IMR-90 (cell line): ENCODE results near the gene PPDPF. TPM values are rescaled to one million over a fixed set of nuclear protein-coding genes. Genes with fewer than 3 reads are reported as not detected.

ENCODE experiments used
- ATAC-seq: fragments of 200-7000 bp; cut with Tn5 transposase; 2 replicates; pipeline ENCODE4 v1.9.1; 2020; ENCODE audit warnings: low read depth, mild to moderate bottlenecking, moderate library complexity
- BruUV-seq: library from RNA; stranded (reverse); fragments of 400-500 nt; replicated peaks from 2 replicates; lab custom pipeline; 2021; lab: Mats Ljungman, UMichigan
- CTCF ChIA-PET: fragments of 300-600 bp; formaldehyde crosslinking; extraction: SDS; loops from one replicate; lab custom pipeline; 2021; ENCODE audit warnings: antibody characterized with exemption; lab: Yijun Ruan, JAX
- POLR2A ChIA-PET: fragments of 300-600 bp; sonication (Branson Sonifier 250); formaldehyde crosslinking; loops from one replicate; lab custom pipeline; 2022; ENCODE audit warnings: antibody characterized with exemption; ENCODE audit not compliant: unreplicated experiment; lab: Charles Lee
- DNase-seq: peaks from one replicate; pipeline ENCODE4 v3.0.0; 2013
- H2AFZ ChIP-seq: replicated peaks from 2 replicates; pipeline ENCODE3; 2013; ENCODE audit warnings: low read length, mild to moderate bottlenecking; ENCODE audit not compliant: poor library complexity
- H2AK5ac ChIP-seq: 2 replicates; pipeline ENCODE4 v1.6.1; 2013; ENCODE audit warnings: low read depth, low read length, inconsistent platforms
- H2AK9ac ChIP-seq: replicated peaks from 2 replicates; pipeline ENCODE3; 2013; ENCODE audit warnings: mild to moderate bottlenecking, low read depth, low read length, moderate library complexity; ENCODE audit not compliant: poor library complexity
- H2BK120ac ChIP-seq: 2 replicates; pipeline ENCODE4 v1.6.1; 2013; ENCODE audit warnings: low read depth, low read length, inconsistent platforms
- H2BK15ac ChIP-seq: 3 replicates; pipeline ENCODE4 v1.6.1; 2013; ENCODE audit warnings: low read depth, low read length, inconsistent platforms
- H2BK20ac ChIP-seq: 2 replicates; pipeline ENCODE4 v1.6.1; 2013; ENCODE audit warnings: low read depth, mild to moderate bottlenecking, inconsistent platforms, low read length, moderate library complexity
- H2BK5ac ChIP-seq: 2 replicates; pipeline ENCODE4 v1.6.1; 2013; ENCODE audit warnings: mild to moderate bottlenecking, low read depth, low read length, inconsistent platforms; ENCODE audit not compliant: poor library complexity, severe bottlenecking
- H3K14ac ChIP-seq: replicated peaks from 2 replicates; pipeline ENCODE4 v1.6.1; 2013; ENCODE audit warnings: low read depth, low read length, inconsistent platforms
- H3K18ac ChIP-seq: 2 replicates; pipeline ENCODE4 v1.6.1; 2013; ENCODE audit warnings: low read depth, low read length, control low read depth
- H3K23ac ChIP-seq: 2 replicates; pipeline ENCODE4 v1.6.1; 2013; ENCODE audit warnings: low read depth, low read length, inconsistent platforms
- H3K27ac ChIP-seq: 2 replicates; pipeline ENCODE4 v1.5.1; 2013; ENCODE audit warnings: mild to moderate bottlenecking, control low read depth, low read length; ENCODE audit not compliant: insufficient read depth
- H3K27me3 ChIP-seq: 2 replicates; pipeline ENCODE4 v1.6.1; 2013; ENCODE audit warnings: low read length; ENCODE audit not compliant: control insufficient read depth, insufficient read depth
- H3K36me3 ChIP-seq: 2 replicates; pipeline ENCODE4 v1.6.1; 2013; ENCODE audit warnings: low read length, mixed read lengths; ENCODE audit not compliant: control insufficient read depth, insufficient read depth
- H3K4ac ChIP-seq: 2 replicates; pipeline ENCODE4 v1.6.1; 2013; ENCODE audit warnings: low read depth, low read length, inconsistent platforms
- H3K4me1 ChIP-seq: 2 replicates; pipeline ENCODE4 v1.6.1; 2013; ENCODE audit warnings: low read length, mixed read lengths; ENCODE audit not compliant: control insufficient read depth, insufficient read depth
- H3K4me2 ChIP-seq: 2 replicates; pipeline ENCODE4 v1.6.1; 2013; ENCODE audit warnings: low read depth, mild to moderate bottlenecking, control low read depth, low read length, moderate library complexity
- H3K4me3 ChIP-seq: 2 replicates; pipeline ENCODE4 v1.5.1; 2013; ENCODE audit warnings: low read depth, mild to moderate bottlenecking, control low read depth, low read length, moderate library complexity; ENCODE audit not compliant: insufficient read depth
- H3K56ac ChIP-seq: 2 replicates; pipeline ENCODE4 v1.6.1; 2013; ENCODE audit warnings: low read length, inconsistent platforms; ENCODE audit not compliant: insufficient read depth; ENCODE audit errors: extremely low read depth
- H3K79me1 ChIP-seq, 2 experiments: 2 replicates each; pipeline ENCODE4 v1.6.1; 2013; ENCODE audit warnings: low read length in 2 of 2, inconsistent platforms in 1 of 2, low read depth in 1 of 2
- H3K9ac ChIP-seq: 2 replicates; pipeline ENCODE4 v1.6.1; 2013; ENCODE audit warnings: low read depth, low read length, control low read depth
- H3K9me1 ChIP-seq: 2 replicates; pipeline ENCODE4 v1.6.1; 2013; ENCODE audit warnings: low read length, inconsistent platforms; ENCODE audit not compliant: insufficient read depth
- H3K9me3 ChIP-seq: 2 replicates; pipeline ENCODE4 v1.6.1; 2013; ENCODE audit warnings: low read length; ENCODE audit not compliant: control insufficient read depth, insufficient read depth
- H4K20me1 ChIP-seq: 2 replicates; pipeline ENCODE4 v1.6.1; 2013; ENCODE audit warnings: low read length, inconsistent platforms; ENCODE audit not compliant: insufficient read depth
- H4K5ac ChIP-seq: 2 replicates; pipeline ENCODE4 v1.6.1; 2013; ENCODE audit warnings: mild to moderate bottlenecking, low read depth, low read length, control low read depth
- H4K8ac ChIP-seq, 2 experiments: 2 replicates each; pipeline ENCODE4 v1.6.1; 2013; ENCODE audit warnings: low read depth in 2 of 2, low read length in 2 of 2, control low read depth in 1 of 2, inconsistent platforms in 1 of 2
- H4K91ac ChIP-seq: 2 replicates; pipeline ENCODE4 v1.6.1; 2013; ENCODE audit warnings: low read depth, low read length, inconsistent platforms; ENCODE audit not compliant: insufficient read depth
- CHD1 ChIP-seq: IDR thresholded peaks from 2 replicates; pipeline ENCODE4 v1.6.1; 2012; ENCODE audit warnings: low read depth, low read length, improper control_type of control experiment
- FOS ChIP-seq: fragments of 150-350 bp; IDR thresholded peaks from 2 replicates; pipeline ENCODE4 v1.6.1; 2016; ENCODE audit warnings: low read depth, low read length
- MAZ ChIP-seq: IDR thresholded peaks from 2 replicates; pipeline ENCODE4 v1.6.1; 2012; ENCODE audit warnings: low read depth, mild to moderate bottlenecking, low read length, improper control_type of control experiment, moderate library complexity, borderline replicate concordance
- MXI1 ChIP-seq: IDR thresholded peaks from 2 replicates; pipeline ENCODE4 v1.6.1; 2012; ENCODE audit warnings: low read depth, mild to moderate bottlenecking, low read length, moderate library complexity, borderline replicate concordance
- NFE2L2 ChIP-seq: fragments of 150-350 bp; IDR thresholded peaks from 2 replicates; pipeline ENCODE4 v1.6.1; 2016; ENCODE audit warnings: low read depth, mild to moderate bottlenecking, low read length
- RAD21 ChIP-seq: IDR thresholded peaks from 2 replicates; pipeline ENCODE4 v1.6.1; 2012; ENCODE audit warnings: low read length, improper control_type of control experiment
- WGBS, 2 experiments: methylation state at CpG; one replicate each; pipeline versions ENCODE4 v1.1.5 to v1.1.7; 2013; ENCODE audit warnings: missing lambda C conversion rate in 2 of 2; ENCODE audit not compliant: insufficient read length in 1 of 2; ENCODE audit errors: extremely low coverage in 2 of 2; 5-methylcytosine and 5-hydroxymethylcytosine counted together
- dilution Hi-C: fragments of 300-500 bp; cut with HindIII; formaldehyde crosslinking; loops from one replicate; pipeline ENCODE4 v1.14.3; 2018; ENCODE audit warnings: low sequenced_read_pairs; ENCODE audit not compliant: unreplicated experiment
- in situ Hi-C: fragments of 300-500 bp; cut with MboI; formaldehyde crosslinking; loops from 3 replicates; pipeline ENCODE4 v1.14.3; 2019; ENCODE audit warnings: low sequenced_read_pairs, inconsistent platforms, mixed read lengths
- intact Hi-C: fragments of 100-400 bp; cut with micrococcal nuclease; formaldehyde crosslinking; loops from 2 replicates; pipeline ENCODE4 v1.10.0; 2022
- polyA plus RNA-seq, 3 experiments: library from polyadenylated mRNA; depleted of rRNA; stranded (reverse); fragments of >200 nt; gene quantifications; 2 replicates each; pipeline ENCODE4 v1.2.3, GENCODE V29; 2012; ENCODE audit warnings: low replicate concordance in 1 of 3
- total RNA-seq: library from RNA; depleted of rRNA; stranded (reverse); fragments of >200 nt; gene quantifications from 2 replicates; pipeline ENCODE4 v1.2.3, GENCODE V29; 2012

PPDPF gene
- total and polyA plus RNA-seq, 2 of the 4 experiments (the other 2 are of a cell fraction): 12.9 to 171 TPM

DNA sequence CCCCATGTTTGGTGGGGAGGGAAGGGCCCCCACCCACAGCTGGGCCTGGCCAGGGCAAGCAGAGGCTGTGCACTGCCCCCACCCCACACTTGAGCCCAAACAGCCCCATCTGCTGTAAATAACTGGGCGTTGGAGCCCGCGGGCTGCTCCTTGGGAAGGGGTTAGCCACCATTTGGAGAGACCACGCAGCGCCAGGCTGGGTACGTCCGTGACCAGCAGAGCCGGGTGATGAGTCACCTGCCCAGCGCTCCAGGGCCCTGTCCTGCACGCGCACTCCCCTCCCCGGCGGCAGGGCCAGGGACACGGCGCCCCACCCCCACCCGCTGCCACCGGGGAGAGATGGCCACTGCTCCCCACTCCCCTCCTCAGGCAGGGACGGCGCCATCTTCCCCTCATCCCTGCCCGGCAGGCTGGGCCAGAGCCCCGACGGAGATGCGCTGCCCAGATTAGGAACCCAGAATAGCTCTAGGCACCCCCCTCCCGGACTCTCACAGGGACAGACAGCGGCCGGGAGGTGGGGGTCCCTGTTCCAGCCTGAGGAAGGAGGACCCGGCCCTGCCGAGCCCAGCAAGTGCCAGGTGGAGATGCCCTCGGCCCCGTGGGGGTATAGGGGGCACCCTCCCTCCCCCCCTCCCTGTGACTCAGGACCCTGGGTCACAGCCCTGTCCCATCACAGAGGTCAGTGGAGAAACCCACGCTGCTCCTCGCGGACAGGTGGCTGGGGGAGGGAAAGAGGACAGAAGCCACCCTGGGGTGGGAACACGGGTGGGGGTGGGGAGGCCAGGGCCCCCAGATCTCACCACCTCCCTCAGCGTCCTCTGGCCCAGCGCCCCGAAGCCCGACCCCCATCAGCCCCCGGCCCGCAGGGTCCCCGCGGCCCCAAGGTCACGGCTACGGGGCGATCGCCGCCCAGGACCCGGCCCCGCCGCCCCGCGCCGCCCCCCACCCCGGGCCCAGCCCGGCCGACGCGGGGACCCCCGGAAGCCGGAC lies 22.3 kb upstream of the PPDPF start:
- ATAC-seq (peak; percentile 46), DNase-seq (peak; percentile 36)
- no peak overlapping the region for H2BK20ac ChIP-seq
- no peak overlapping the region; the same call in 1 of the 2 replicates for H3K4me2 ChIP-seq
- WGBS, 2 experiments: 5% methylated on average over 13 of the region's 60 CpGs; no CpG with 5 or more reads in 1 of the 2 experiments
- BruUV-seq: no TSS peak
- peak overlapping the region; percentile 39 for H2AK9ac ChIP-seq
- H3K4me3 ChIP-seq: peak overlapping the region; percentile 17; the same call in 1 of the 2 replicates
- in situ Hi-C loops (no loop called here), dilution Hi-C loops (no loop called here), intact Hi-C loops (no loop called here)
- H3K36me3 ChIP-seq: no peaks in the 10 kb centered on the region
- H3K56ac ChIP-seq: no peak overlapping the region
- no peak overlapping the region for H3K4ac ChIP-seq
- no peaks in the 10 kb centered on the region for H3K79me1 ChIP-seq
- ChIA-PET CTCF (no interaction called here), POLR2A (no interaction called here)
- TF ChIP-seq FOS: peak; percentile 37; the same call in 1 of the 2 replicates
- TF ChIP-seq MAZ: peak; percentile 24; the same call in 1 of the 2 replicates
- no peak for TF ChIP-seq MXI1
- no peak for TF ChIP-seq NFE2L2
- TF ChIP-seq CHD1: no peak
- TF ChIP-seq RAD21: no peak
- no peak overlapping the region for H2BK15ac ChIP-seq
- H4K91ac ChIP-seq: no peak overlapping the region
- H3K9ac ChIP-seq: no peak overlapping the region
- no peak overlapping the region for H2BK120ac ChIP-seq
- H4K20me1 ChIP-seq: peaks cover 4% of the 10 kb centered on the region
- H2AK5ac ChIP-seq: no peak overlapping the region
- H2BK5ac ChIP-seq: no peak overlapping the region
- H4K8ac ChIP-seq: no peak overlapping the region
- no peak overlapping the region for H3K27ac ChIP-seq
- H3K23ac ChIP-seq: no peak overlapping the region
- no peaks in the 10 kb centered on the region for H3K9me1 ChIP-seq
- peak overlapping the region; percentile 75 for H2AFZ ChIP-seq
- H3K4me1 ChIP-seq: 0 out of 2 replicates have a peak, but pooled peaks cover 3% of the 10 kb centered on the region
- H3K27me3 ChIP-seq: peaks cover 26% of the 10 kb centered on the region
- no peak overlapping the region for H3K14ac ChIP-seq
- H4K5ac ChIP-seq: no peak overlapping the region
- H3K18ac ChIP-seq: no peak overlapping the region
- H3K9me3 ChIP-seq: no peaks in the 10 kb centered on the region
